ENCODE data around the gene UBE2D2. TPM values are rescaled to one million over a fixed set of nuclear protein-coding genes. Genes with fewer than 3 reads are reported as not detected.
A peak's percentile ranks its signal among the peaks of the same experiment; 100 is the strongest.

UBE2D2 gene
- total RNA-seq, 1 donor from 2014 or later: 127 TPM

DNA sequence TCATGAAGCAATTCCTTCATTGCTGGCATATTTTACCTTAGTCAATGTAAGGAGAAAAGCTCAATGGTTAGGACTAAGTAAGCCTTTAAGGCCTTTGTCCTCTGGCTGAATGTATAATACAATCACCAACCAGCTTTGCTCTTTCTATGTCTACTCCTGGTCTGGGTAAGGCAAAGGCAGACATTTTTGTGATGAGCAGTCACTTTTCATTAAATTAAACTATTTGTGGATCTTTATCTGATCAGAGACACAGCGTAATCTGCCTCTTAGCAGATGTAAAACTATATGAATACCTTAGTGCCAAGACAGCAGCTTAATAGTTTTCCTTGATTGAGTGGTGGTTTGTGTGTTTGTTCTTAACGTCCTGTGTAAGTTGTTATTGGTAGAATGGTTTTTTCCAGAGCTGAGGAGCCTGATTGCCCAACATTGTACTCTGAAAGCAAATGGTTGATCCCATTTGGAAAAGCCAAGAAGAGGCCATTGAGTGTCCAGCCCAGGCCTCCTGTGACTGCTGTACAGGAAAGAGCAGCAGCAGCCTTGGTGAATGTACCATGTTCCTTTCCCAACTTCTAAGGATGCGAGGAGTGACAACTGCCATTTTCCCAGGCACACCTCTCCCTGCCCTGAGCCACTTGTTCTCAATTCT is 70.5 kb downstream of the UBE2D2 start:
- no peaks in the 10 kb centered on the region for H3K9me3 Mint-ChIP-seq (ENCODE audit: unreplicated experiment)
- no peak overlapping the region for H3K4me3 Mint-ChIP-seq (ENCODE audit: unreplicated experiment)
- no peak for DNase-seq (ENCODE audit: extremely low spot score, unreplicated experiment)
- H3K27me3 Mint-ChIP-seq (ENCODE audit: unreplicated experiment): no peaks in the 10 kb centered on the region
- TF ChIP-seq, protein P1, sequence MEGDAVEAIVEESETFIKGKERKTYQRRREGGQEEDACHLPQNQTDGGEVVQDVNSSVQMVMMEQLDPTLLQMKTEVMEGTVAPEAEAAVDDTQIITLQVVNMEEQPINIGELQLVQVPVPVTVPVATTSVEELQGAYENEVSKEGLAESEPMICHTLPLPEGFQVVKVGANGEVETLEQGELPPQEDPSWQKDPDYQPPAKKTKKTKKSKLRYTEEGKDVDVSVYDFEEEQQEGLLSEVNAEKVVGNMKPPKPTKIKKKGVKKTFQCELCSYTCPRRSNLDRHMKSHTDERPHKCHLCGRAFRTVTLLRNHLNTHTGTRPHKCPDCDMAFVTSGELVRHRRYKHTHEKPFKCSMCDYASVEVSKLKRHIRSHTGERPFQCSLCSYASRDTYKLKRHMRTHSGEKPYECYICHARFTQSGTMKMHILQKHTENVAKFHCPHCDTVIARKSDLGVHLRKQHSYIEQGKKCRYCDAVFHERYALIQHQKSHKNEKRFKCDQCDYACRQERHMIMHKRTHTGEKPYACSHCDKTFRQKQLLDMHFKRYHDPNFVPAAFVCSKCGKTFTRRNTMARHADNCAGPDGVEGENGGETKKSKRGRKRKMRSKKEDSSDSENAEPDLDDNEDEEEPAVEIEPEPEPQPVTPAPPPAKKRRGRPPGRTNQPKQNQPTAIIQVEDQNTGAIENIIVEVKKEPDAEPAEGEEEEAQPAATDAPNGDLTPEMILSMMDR (IDR thresholded peaks at IDR 0.05): no peak
- H3K27ac Mint-ChIP-seq (ENCODE audit: unreplicated experiment): no peak overlapping the region
- peaks cover 28% of the 10 kb centered on the region for H3K4me1 Mint-ChIP-seq (ENCODE audit: unreplicated experiment)
- H3K36me3 Mint-ChIP-seq (ENCODE audit: unreplicated experiment): peaks cover 18% of the 10 kb centered on the region

DNA sequence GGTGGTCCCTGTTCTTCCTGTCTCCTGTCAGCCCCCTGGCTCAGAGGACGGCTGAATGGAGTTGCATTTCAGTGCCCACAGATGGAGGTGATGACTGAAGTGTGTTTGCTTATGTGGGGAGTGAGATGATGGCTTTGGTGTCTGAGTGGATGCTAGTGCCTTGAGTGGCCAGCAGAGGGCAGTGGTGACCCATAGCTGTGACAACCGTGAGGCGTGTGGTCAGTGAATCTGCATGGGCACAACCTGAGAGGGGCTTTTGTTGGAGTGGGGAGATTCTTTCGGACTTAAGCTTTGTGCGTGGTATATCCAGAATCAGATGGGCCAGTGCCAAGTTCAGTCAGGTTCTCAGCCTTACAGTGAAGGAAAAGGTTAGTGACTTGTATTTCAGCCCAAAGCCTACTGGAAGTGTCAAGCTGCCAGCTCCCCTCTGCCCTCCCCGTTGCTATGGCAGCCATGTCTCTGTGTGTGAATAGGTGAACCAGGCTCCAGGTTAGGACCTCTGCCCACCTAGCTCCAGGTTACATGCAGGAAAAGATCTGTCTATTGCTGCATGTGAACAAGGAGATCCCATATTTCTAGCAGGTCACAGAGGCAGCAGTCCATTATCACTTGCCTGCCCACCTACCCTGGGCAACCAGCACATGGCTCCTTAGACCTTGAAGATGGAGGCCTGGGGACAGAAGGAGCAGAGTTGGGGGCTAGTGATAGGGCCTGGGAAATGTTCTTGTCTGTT is 72.3 kb downstream of the UBE2D2 start:
- TF ChIP-seq, protein P1 (IDR thresholded peaks at IDR 0.05): peak; percentile 97
- no peaks in the 10 kb centered on the region for H3K9me3 Mint-ChIP-seq (ENCODE audit: unreplicated experiment)
- H3K27ac Mint-ChIP-seq (ENCODE audit: unreplicated experiment): peak overlapping the region; percentile 74
- H3K4me3 Mint-ChIP-seq (ENCODE audit: unreplicated experiment): no peak overlapping the region
- H3K27me3 Mint-ChIP-seq (ENCODE audit: unreplicated experiment): no peaks in the 10 kb centered on the region
- peak; percentile 89 for DNase-seq (ENCODE audit: extremely low spot score, unreplicated experiment)
- H3K4me1 Mint-ChIP-seq (ENCODE audit: unreplicated experiment): peaks cover 40% of the 10 kb centered on the region
- H3K36me3 Mint-ChIP-seq (ENCODE audit: unreplicated experiment): peaks cover 3% of the 10 kb centered on the region

DNA sequence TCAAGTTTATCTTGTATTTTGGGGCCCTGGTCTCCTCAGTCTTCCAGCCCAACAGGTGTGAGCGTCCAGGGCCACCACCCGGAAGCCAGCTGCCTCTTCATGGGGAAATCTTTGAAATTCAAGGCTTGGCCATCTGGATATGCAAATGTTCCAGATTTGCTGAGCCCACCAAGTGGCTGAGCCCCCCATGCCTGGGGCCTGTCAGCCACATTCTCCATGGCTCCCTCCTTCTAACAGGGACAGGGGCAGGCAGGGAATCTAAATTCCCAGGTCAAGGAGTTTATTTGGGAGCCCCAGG is 72.8 kb downstream of the UBE2D2 start:
- peaks cover 45% of the 10 kb centered on the region for H3K4me1 Mint-ChIP-seq (ENCODE audit: unreplicated experiment)
- H3K27ac Mint-ChIP-seq (ENCODE audit: unreplicated experiment): no peak overlapping the region
- no peaks in the 10 kb centered on the region for H3K36me3 Mint-ChIP-seq (ENCODE audit: unreplicated experiment)
- H3K27me3 Mint-ChIP-seq (ENCODE audit: unreplicated experiment): no peaks in the 10 kb centered on the region
- TF ChIP-seq, protein P1 (IDR thresholded peaks at IDR 0.05): no peak
- no peak for DNase-seq (ENCODE audit: extremely low spot score, unreplicated experiment)
- no peak overlapping the region for H3K4me3 Mint-ChIP-seq (ENCODE audit: unreplicated experiment)
- no peaks in the 10 kb centered on the region for H3K9me3 Mint-ChIP-seq (ENCODE audit: unreplicated experiment)

- H3K9me3 Mint-ChIP-seq (ENCODE audit: unreplicated experiment): no peaks in the 10 kb centered on the region
- H3K27ac Mint-ChIP-seq (ENCODE audit: unreplicated experiment): peak overlapping the region; percentile 90
- H3K4me3 Mint-ChIP-seq (ENCODE audit: unreplicated experiment): no peak overlapping the region
- no peaks in the 10 kb centered on the region for H3K36me3 Mint-ChIP-seq (ENCODE audit: unreplicated experiment)
- TF ChIP-seq, protein P1 (IDR thresholded peaks at IDR 0.05): no peak
- no peak for DNase-seq (ENCODE audit: extremely low spot score, unreplicated experiment)
- H3K4me1 Mint-ChIP-seq (ENCODE audit: unreplicated experiment): peaks cover 47% of the 10 kb centered on the region
- no peaks in the 10 kb centered on the region for H3K27me3 Mint-ChIP-seq (ENCODE audit: unreplicated experiment)
These were observed 73.4 kb downstream of the UBE2D2 start for GRCh38 chr5:139634541-139634940.

DNA sequence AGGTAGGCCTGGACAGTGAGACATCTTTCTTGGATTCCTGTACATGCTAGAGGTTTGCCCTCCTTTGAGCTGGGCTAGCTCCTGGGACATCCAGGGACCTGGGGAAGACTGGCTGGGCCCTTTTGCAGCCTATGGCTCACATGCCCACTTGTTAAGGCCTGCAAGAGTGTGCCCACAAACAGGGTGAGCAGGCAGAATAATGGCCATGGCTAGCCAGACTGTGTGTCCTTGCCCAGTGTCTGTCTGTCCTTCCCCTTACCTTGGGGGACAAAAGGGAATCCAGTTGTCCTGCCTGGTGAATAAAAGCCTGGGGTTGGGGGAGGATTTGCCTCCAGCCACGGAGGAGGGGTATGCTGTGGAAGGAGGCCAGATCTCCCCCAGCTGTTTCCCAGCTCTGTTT is 74.1 kb downstream of the UBE2D2 start:
- TF ChIP-seq, protein P1 (IDR thresholded peaks at IDR 0.05): no peak
- Mint-ChIP-seq H3K4me3 (ENCODE audit: unreplicated experiment) (no peak overlapping the region), H3K4me1 (ENCODE audit: unreplicated experiment) (peaks cover 53% of the 10 kb centered on the region), H3K27me3 (ENCODE audit: unreplicated experiment) (no peaks in the 10 kb centered on the region), H3K36me3 (ENCODE audit: unreplicated experiment) (no peaks in the 10 kb centered on the region), H3K9me3 (ENCODE audit: unreplicated experiment) (no peaks in the 10 kb centered on the region), H3K27ac (ENCODE audit: unreplicated experiment) (peak overlapping the region; percentile 90)
- no peak for DNase-seq (ENCODE audit: extremely low spot score, unreplicated experiment)
